ENCODE results near the gene AQP3. TPM values are rescaled to one million over a fixed set of nuclear protein-coding genes. Genes with fewer than 3 reads are reported as not detected.

AQP3 gene
- total RNA-seq: 1 to 10 TPM in 1 of 2 donors, not detected in 1; 1.0 TPM

GRCh38 chr9:33446946-33447798, at the start of gene AQP3:
Gene AQP3 (minus strand): TSS chr9:33447593. CDS start chr9:33447530, 63 bp downstream.

GRCh38 chr9:33473643-33474352, 26.4 kb upstream of the AQP3 start, which contains the start of gene NOL6:
Gene NOL6 (minus strand): TSS chr9:33473924. CDS start chr9:33473842, 82 bp downstream.

GRCh38 chr9:33402371-33402770, 45.0 kb downstream of the AQP3 start, which contains the start of gene AQP7:
Gene AQP7 (minus strand): TSS chr9:33402568. CDS start chr9:33401262, 1,306 bp downstream.

Small RNA genes lying within 50 kb of the gene (small RNA-seq; reads per million reads assigned to genes)
- gene AL356218.2 (0 reads per million in 2 donors), gene MIR6851 (0 reads per million in 2 donors)

Other genes with a start within 250 kb of the AQP3 start
- not detected for gene SPINK4, start 207.4 kb downstream of the AQP3 start, total RNA-seq
- gene BAG1, start 182.9 kb downstream of the AQP3 start, total RNA-seq: 10 to 100 TPM; 25.8 to 27.3 TPM
- 100 to 1,000 TPM; 109 to 149 TPM for gene CHMP5, start 182.5 kb downstream of the AQP3 start, total RNA-seq
- gene NFX1, start 157.1 kb downstream of the AQP3 start, total RNA-seq: 10 to 100 TPM; 19.3 to 22.4 TPM
- gene AQP7, start 45.0 kb downstream of the AQP3 start, total RNA-seq: under 1 TPM in 1 of 2 donors, not detected in 1; under 0.01 TPM
- 10 to 100 TPM; 32.0 to 56.9 TPM for gene NOL6, start 26.3 kb upstream of the AQP3 start, total RNA-seq
- 1 to 10 TPM; 5.7 to 5.9 TPM for gene ANKRD18B, start 76.7 kb upstream of the AQP3 start, total RNA-seq